CD4-positive, alpha-beta T cell treated with Interferon alpha-2 for 1 hour (primary cell): ENCODE results near the gene ACACB.

Experiments used
- DNase-seq, 2 donors: peaks; one replicate each; pipeline ENCODE4 v3.0.0-alpha.2; 2020 to 2022

Gene ACACB

DNA sequence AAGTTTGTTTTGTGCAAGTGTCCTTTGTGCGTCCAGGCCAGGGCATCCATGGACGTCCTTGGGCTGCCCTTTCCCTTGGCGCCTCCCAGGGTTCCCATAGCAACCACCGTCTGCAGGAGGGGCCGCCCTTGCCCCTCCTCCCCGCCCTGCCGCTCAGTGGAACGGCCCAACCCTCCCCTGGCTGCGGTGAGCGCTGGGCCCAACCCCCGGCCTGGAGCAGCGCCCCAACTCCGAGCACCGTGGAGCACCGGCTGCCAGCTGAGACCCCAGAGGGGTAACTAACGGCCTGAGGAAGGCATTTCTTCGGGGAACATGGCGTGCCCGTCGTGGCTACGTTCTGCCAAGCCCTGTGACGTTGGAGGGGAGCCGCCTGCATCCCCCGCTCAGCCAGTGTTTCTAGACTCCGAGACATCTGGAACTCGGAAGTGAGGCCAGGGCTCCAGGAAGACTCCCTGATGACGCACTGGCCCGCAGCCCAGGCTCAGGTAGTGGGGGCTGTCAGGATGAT lies 5.3 kb upstream of the ACACB start:
- peak; percentile 55 to 64 for DNase-seq

DNA sequence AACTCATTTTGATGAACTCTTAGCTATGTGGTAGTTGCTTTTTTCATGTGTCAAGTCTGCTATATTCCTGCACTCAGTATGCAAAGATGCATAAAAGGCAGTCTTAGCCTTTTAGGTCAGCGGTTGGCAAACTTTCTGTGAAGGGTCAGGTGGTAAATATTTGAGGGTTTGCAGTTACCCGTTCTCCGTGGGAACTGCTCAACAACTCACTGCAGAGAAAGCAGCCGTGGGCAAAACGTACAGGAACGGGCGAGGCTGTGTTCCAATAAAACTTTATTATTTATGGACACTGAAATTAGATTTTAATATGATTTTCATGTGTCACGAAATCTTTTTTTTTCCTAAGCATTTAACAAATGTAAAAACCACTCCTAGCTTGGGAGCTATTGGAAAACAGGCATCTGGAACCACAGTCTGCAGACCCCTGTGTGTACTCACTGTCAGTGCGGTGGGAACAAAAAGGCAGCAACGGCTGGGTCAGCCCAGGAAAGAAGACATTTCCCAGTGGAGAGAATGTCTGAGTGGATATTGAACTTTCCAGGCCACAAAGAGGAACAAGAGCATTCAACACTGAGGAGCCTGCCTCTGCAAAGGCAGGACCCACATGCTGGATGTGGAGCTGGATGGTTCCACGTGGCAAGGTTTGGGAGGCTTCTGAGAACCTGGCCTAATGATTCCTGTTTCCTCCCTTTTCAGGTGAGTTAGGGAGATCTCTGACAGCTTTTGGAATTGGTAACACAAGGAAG lies 3.5 kb upstream of the ACACB start:
- no peak for DNase-seq

DNA sequence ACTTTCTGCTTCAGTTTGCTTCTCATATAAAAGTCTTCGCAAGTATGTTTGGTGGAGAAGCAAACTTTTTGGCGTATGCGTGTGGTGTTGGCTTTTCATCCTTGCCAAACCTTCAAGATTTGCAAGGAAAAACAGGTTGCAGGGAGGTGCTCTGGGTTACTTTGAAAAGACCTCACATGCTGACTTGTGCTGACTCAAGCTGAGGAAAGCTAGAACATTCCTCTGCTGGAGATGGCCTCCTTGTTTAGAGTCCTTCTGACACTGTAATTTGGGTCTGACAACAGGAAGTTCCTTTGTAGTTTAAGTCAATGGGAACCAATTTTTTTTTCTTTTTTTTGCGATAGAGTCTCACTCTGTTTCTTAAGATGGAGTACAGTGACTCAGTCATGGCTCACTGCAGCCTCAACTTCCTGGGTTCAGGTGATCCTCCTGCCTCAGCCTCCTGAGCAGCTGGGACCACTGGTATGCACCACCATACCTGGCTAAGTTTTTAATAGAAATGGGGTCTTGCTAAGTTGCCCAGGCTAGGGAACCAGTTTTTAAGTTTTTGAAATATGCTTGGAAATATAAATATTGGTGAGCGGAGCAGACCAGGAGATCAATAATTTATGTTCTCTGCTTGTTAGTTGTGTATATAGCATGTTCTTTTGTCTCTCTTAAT lies 2.6 kb upstream of the ACACB start:
- DNase-seq: no peak

DNA sequence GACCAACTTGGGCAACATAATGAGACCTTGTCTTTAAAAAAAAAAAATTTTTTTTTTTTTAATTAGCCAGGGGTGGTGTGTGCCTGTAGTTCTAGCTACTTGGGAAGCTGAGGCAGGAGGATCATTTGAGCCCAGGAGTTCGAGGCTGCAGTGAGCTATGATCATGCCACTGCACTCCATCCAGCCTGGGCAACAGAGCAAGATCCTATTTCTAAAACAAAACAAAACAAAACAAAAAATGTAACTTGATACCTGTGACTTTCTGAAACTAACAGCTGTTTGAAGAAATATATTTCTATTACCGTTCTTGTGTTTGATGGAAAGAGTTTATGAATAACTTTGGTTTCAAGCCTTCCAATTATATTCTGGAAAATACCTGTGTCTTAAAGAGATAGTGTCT lies 1.7 kb upstream of the ACACB start:
- no peak for DNase-seq

DNA sequence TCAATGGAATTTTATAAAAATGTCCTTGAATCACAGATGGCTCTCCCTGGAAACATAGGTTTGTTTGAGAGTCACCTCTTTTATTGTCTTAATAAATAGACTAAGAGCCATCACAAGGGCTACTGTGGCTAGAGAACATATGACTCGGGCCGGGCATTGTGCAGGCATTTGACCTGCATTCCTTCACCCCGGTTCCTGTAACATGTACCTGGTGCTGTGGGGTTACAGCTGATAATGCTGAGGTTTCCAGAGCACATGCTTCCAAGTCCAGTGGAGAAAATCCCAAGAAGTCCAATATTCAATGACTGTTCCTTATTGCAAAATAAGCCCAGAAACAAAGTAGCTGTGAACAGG lies 1.0 kb upstream of the ACACB start:
- no peak for DNase-seq

DNA sequence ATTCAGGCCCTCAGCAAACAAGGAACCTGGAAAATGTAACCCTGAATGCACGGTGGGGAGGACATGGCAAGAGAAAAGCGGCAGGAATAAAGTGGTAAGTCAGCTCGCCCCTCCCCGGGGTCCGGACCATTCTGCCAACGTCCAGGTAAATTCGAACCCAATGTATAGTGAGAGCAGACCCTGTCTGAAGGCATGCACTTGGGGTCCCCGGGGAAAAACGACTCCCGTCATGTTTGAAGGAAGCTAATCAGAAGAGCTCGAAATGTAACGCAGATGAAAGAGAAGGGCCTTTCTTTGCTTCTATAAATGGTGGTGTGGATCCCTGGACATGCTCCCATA lies 193 bp downstream of the ACACB start:
- DNase-seq: no peak

DNA sequence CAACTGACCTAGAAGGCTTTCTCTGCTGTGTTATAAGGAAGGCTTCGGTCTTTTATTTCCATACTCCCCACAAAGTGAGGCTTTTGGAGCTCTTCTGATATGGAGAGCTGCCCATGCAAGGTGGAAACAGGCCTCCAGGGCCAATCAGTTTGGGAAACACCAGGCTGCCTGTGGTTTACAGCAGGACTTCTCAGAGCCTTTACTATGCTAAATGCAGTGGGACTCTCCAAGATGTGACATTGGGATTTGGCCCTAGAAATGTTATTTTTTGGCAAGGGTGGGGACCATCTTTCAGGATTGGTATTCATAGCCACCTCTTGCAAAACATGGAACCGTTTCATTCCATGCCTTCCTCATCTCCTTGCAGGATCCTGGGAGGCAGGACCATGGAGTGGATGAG lies 3.7 kb downstream of the ACACB start:
- DNase-seq: no peak

DNA sequence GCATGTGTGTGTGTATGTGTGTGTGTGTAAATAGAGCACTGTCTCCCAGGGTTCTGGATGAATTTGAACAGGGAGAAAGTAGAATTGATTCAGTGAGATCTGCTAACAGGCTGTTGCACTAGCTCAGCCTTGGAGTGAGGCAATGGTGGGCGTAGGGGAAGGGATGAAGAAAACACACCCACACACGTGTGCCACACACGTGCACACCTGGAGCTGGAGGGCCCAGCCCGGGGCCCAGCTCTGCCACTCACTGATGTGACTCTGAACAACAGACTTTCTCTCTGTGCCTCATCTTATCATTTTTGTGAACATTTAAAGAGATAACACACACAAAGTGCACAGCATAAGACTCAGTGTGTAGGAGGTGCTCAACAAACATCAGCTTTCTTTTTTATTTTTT lies 4.2 kb downstream of the ACACB start:
- no peak for DNase-seq

DNA sequence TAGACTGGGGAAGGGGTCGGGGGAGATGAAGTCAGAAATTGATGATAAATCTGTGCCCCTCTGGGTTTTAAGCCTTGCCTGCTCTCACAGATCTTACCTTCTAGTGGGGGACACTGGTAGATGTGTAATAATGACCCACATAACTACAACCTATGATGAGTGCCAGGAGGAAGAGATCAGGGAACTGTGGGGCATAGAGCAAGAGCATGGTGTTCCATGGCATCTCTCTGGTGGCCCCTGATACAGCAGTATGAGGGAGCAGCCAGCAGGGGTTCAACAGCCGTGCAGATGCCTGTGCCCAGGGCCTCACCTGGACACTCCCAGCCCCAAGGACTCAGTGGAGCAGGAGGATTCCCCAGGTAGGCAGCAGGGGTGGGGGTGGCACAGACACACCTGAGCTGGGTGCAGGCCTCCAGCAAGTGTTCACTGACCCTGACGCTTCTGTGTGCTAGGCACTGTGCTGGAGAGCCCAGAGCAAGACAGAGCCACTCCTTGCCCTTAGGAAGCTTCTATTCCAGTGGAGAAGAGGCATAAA lies 5.0 kb downstream of the ACACB start:
- DNase-seq: no peak

DNA sequence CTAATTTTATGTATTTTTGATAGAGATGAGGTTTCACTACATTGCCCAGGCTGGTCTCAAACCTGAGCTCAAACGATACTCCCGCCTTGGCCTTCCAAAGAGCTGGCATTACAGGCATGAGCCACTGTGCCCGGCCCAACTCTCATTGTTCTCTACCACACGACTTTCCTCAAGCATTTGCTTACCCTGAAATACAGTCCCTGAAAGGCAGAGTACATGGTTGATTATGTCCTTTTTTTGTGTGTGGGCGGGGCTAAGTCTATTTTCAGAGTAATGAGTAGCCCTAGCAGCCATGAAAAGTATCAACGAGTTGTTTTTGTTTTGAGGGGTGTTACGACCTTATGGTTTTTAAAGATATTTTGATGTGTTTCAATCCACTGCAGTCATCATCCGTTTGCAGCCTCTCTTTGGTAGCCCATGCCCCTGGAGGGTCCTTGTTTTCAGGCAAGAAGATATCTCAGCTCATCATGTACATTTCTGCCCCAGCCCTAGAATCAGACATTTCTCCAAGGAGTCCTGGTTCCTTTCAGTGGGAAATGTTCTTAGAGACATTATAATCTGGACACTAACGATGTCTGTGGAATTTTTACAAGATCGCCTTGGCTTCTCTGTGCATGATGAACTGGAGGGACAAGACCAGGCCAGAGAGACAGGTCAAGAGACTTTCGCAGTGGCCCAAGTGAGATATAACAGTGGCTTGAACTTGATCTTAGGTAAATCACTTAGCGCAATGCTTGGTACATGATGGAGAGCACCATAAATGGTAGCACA lies 8.7 kb downstream of the ACACB start:
- DNase-seq: no peak

DNA sequence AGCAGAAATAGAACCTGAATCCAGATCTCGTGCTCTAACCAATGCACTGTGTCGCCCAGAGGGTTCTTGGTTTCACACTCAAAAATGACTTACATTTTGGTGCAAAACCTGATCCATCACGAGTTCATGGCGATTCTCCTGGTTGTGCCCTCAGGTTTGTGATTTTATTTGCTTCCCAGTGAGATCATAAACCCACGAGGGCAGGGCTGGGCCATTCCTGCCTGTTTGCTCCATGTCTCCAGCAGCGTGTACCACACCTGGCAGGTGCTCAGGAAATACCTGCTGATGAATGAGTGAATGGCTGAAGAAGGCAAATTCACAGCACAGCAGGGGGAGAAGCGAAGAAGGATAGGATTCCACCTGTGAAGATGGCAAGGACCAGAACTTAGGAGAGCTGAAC lies 9.4 kb downstream of the ACACB start:
- DNase-seq: no peak

DNA sequence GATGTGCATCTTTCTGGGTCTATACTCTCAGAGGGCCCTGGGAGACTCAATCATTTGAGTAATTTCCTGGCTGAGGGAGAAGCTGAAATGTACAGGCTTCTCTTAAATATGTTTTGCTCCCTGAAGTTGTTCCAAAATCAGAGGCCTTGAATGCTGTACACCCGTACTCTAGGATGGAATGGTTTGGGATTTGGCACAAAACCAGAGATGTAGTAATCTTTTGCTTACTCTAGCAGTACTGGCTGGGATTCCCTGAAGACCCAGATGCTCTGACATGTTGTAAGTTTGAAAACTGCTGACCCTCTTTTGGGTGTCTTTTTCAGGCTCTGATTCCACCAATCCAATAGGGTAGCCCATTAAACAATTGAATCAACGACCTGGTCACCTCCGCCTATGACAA lies 10.4 kb downstream of the ACACB start:
- no peak for DNase-seq

DNA sequence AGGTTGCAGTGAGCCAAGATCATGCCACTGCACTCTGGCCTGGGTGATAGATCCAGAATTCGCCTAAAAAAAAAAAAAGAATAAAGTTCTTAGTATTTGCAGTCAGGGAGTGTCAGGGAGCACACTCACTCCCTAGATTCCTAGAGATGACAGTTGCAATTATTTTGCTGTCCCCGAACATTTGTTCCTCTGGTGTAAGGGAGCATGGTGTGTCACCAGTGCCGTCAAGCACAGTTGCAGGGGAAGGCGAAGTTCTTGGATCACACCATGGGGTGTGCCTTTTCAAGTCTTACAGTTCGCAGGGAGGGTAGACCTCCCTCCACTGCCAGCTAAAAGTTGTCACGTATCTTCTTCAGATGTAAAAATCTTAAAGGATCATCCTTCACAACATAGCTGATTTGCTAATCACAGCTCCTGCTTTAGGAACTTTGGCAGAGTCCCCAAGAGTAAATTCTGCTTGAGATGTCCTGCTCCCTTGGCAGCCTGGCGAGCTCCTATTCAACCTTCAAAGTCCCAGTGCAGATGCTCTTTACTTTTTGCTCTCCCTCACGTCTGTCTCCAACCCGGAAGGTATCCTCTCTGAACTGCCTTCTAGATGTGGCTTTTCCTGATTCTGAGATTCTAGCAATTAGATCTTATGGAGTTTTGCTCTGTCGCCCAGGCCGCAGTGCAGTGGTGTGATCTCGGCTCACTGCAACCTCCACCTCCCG lies 11.3 kb downstream of the ACACB start:
- no peak for DNase-seq

DNA sequence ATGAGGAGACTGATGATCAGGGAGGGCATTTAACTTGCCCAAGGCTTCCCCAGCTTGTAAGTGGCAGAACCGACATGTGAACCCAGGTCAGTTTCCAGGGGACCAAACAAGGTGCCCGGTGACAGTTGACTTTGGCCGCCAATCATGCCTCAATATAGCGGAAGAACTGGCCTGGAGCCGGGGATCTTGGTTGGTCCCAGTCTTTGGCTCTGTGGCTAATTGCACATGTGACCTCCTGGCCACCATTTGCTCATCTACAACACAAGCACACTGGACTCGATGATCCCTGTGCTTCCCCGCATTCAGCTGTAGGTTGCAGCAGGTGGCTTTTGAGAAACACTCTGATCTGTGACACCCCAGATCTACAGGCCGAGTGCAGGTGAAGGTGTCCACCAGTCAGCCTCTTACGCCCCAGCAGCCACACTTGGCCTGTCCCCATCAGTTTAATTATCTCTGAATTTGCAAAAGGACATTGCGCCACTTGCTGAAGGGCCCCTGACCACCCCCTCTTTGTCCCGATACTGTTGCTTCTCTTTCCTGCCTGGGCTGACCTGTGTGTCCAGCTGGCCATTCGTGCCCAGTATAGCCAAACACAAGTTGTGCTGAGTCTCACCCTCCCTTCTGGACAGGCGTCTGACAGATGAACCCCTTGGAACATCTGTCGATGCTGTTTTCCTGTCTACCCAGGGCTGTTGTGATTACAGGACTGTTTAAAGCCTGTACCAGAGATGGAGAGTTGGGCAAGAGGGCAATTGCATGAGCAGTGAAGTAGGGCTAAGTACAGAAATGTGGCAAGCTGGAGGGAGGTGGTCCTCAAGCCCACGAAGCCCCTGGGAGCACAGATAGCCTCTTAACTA lies 14.1 kb downstream of the ACACB start:
- no peak for DNase-seq

DNA sequence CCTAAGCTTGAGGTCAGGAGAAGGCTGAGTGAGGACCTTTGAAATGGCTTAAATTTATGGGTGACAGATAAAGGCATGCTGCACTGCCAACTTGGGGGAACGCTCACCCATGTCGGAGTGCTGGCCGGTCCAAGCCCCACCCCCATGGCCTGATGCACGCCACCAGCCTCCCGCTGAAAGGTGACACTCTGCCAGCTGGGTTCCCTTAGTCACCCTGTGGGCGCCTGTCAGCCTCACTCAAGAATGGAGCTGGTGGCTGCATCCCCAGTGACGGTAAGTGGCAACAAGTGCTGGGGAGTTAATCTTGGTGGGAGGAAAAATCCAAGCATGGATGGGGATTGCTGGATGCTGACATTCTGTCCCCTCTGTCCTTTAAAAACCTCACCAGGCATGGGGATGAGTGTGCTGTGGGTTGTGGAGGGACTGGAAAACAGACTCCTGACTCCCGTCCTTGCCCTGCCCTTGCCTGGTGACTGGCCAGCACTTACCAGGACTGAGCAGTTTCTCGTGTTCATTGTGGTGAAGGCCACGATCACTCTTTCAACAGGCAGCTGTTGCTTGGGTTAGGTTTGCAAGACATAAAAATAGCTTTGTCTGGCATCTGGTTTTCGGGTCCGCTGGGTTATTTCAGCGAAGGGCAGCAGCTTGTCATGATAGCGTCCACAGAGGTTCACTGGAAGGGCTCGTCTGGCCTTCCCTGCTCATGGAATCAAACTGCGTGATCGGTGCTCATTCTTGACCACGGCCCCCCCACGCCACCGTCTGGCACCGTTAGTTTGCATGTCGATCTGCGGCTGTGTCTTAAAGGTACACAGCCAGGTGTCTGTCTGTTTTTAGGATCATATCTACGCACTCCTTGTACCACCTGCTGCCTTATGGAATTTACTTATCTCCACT lies 15.0 kb downstream of the ACACB start:
- no peak for DNase-seq

DNA sequence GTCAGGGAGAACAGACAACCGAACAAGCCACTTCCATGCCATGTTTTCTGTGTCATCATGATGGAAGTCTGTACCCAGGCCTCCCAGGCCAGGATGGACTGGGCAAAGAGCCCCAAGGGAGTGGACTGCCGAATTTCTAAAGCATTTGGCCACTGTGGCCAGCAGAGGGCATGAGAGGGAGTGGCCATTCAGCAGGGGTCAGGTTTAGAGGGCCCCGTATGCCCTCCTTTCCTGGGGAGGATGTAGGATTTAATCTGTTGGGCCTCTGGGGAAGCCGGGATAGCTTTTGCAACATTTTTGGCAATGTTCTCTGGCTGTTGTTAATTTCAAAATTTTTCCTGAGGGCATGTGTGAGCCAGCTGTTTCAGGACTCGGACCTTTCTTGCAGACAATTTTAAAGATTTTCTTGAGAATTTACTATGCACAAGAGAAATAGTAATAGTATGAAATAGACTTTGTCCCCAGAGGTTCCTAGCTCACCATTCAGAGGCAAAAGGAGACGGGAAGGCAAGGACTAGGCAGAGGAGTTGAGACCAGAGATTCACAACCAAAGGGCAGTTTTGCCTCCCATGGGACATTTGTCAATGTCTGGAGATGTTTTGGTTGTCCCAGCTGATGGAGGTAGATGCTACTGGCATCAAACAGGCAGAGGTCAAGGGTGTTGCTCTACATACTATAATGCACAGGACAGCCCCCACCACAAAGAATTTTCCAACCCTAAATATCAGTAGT lies 18.0 kb downstream of the ACACB start:
- no peak for DNase-seq

DNA sequence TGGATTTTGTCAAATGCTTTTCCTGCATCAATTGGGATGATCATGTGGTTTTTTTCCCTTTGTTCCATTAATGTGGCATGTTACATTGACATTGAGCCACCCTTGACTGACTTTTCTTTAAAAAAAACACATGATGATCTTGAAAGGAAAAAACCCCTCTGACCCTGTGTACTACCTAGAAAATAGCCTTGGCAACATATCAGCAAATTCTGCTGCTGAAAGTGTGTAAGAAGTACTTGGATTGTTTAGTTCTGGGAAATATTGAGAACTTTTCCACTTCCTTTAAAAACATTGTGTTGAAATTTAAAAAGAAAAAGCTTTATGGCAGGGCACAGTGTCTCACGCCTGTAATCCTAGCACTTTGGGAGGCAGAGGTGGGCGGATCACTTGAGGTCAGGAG lies 20.7 kb downstream of the ACACB start:
- no peak for DNase-seq

DNA sequence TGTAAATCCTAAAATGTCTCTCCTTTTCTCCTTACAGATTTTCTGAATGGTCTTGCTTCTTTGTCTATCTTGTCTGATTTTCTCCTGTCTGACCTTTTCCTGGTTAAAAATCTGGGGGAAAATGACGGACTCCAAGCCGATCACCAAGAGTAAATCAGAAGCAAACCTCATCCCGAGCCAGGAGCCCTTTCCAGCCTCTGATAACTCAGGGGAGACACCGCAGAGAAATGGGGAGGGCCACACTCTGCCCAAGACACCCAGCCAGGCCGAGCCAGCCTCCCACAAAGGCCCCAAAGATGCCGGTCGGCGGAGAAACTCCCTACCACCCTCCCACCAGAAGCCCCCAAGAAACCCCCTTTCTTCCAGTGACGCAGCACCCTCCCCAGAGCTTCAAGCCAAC lies 23.0 kb downstream of the ACACB start:
- DNase-seq: no peak

DNA sequence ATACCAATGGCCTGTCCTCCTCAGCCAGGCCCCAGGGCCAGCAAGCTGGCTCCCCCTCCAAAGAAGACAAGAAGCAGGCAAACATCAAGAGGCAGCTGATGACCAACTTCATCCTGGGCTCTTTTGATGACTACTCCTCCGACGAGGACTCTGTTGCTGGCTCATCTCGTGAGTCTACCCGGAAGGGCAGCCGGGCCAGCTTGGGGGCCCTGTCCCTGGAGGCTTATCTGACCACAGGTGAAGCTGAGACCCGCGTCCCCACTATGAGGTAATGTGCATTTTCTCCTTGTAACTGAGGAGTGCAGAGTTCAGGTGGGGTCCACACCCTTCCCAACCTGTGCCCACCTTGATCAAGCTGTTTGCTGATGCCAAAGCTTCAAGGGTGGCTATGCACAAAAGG lies 23.4 kb downstream of the ACACB start:
- no peak for DNase-seq

DNA sequence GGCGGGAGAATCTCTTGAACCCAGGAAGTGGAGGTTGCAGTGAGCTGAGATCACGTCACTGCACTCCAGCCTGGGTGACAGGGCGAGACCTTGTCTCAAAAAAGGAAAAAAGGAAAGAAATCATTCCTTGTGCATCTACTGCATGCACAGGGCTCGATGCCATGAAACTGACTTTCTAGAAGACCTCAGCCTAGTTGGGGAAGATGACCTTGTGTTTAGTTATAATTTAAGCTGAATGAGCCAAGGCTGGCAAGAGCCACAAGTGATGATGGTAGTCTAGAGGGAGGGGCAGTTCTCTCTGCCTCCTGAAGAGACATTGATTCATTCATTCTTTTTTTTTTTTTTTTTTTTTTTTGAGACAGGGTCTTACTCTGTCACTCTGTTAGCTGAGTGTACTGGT lies 24.2 kb downstream of the ACACB start:
- no peak for DNase-seq
